GM19238 (cell line): Measurements from ENCODE around the gene P2RX6.
"Not testable (repeated sequence)": the region's sequence is repeated elsewhere in the genome, so short reads cannot be mapped to it uniquely, and the experiment has no call there.

Source experiments
- DNase-seq: peaks from one replicate; pipeline ENCODE4 v3.0.0; 2011; ENCODE audit warnings: low spot score; ENCODE audit not compliant: insufficient read length

Gene P2RX6

GRCh38 chr22:21052715-21053459 lies 37.9 kb downstream of the P2RX6 start:
- DNase-seq = no peak

GRCh38 chr22:21054046-21054713 lies 39.2 kb downstream of the P2RX6 start:
- DNase-seq = no peak

- no peak for DNase-seq
Observed at GRCh38 chr22:21054714-21055563, 40.0 kb downstream of the P2RX6 start.

GRCh38 chr22:21055564-21055834 lies 40.5 kb downstream of the P2RX6 start:
- no peak for DNase-seq

GRCh38 chr22:21055880-21056319 lies 40.9 kb downstream of the P2RX6 start:
- DNase-seq = no peak

- DNase-seq = not testable (repeated sequence)
Observed at GRCh38 chr22:21060363-21060762, 45.4 kb downstream of the P2RX6 start.

- not testable (repeated sequence) for DNase-seq
Observed at GRCh38 chr22:21061660-21062321, 46.8 kb downstream of the P2RX6 start.

GRCh38 chr22:21064425-21064824 lies 49.5 kb downstream of the P2RX6 start:
- not testable (repeated sequence) for DNase-seq

- no peak for DNase-seq
Observed at GRCh38 chr22:21064917-21065864, 50.2 kb downstream of the P2RX6 start.

- no peak for DNase-seq
Observed at GRCh38 chr22:21067075-21067900, 52.3 kb downstream of the P2RX6 start.

GRCh38 chr22:21067901-21068680 lies 53.1 kb downstream of the P2RX6 start:
- DNase-seq = no peak

- DNase-seq = no peak
Observed at GRCh38 chr22:21068681-21069276, 53.8 kb downstream of the P2RX6 start.

GRCh38 chr22:21069375-21069774 lies 54.4 kb downstream of the P2RX6 start:
- DNase-seq = no peak

- DNase-seq = no peak
Observed at GRCh38 chr22:21070690-21071615, 56.0 kb downstream of the P2RX6 start.

GRCh38 chr22:21071796-21072195 lies 56.8 kb downstream of the P2RX6 start:
- DNase-seq = not testable (repeated sequence)

GRCh38 chr22:21073023-21073422 lies 58.1 kb downstream of the P2RX6 start:
- no peak for DNase-seq

GRCh38 chr22:21073482-21073881 lies 58.5 kb downstream of the P2RX6 start:
- no peak for DNase-seq
